KG1 (cell line): ENCODE measurements around the gene SERPINA10.
"Not testable (repeated sequence)": the region's sequence is repeated elsewhere in the genome, so short reads cannot be mapped to it uniquely, and the experiment has no call there.

ENCODE experiments used
- DNase-seq: peaks from one replicate; lab custom pipeline; 2025; lab: John Stamatoyannopoulos, UW

SERPINA10 gene

DNA sequence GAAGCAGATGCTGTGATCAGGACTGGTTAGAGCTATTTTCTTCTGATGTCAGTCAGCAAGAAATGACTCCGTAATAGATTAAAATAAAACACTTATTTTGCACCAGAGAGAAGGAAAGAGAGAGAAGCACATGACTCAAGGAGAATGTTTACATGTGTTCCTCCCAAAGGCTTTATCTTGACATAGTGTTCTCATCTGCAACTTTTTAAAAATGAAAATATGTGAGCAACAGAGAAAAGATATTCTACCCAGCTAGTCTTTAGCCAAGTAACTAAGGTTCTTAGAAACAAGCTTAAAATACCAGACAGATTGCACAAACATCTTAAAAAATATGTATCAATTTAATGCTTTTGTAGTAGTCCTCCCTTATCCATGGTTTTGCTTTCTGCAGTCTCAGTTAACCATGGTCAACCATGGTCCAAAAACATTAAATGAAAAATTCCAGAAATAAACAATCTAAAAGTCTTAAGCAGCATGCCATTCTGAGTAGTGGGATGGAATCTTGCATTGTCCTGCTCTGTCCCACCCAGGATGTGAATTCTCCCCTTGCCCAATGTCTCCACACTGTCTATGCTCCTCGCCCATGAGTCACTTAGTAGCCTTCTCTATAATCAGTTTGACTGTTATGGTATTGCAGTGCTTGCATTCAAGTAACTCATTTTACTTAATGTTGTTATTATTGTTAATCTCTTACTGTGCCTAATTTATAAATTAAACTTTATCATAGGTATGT is 9.9 kb downstream of the SERPINA10 start:
- no peak for DNase-seq

DNA sequence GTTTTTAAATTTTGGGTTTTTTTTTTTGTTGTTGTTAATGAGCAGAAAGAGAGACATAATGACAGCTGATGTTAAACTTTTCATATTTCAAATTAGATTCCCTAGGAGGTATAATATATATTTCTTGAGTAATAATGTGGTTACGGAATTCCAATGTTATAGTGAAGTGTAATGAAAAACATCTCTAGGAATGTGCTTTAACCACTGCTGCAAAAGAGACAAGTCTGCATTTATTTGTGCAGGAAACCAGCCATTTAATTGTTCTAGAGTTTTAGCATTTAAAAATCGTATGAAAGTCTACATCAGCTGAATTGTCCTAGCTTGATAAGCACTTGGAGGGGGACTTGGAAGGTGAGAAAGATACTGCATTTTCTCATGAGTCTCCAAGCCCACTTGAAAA is 14.3 kb downstream of the SERPINA10 start:
- no peak for DNase-seq

DNA sequence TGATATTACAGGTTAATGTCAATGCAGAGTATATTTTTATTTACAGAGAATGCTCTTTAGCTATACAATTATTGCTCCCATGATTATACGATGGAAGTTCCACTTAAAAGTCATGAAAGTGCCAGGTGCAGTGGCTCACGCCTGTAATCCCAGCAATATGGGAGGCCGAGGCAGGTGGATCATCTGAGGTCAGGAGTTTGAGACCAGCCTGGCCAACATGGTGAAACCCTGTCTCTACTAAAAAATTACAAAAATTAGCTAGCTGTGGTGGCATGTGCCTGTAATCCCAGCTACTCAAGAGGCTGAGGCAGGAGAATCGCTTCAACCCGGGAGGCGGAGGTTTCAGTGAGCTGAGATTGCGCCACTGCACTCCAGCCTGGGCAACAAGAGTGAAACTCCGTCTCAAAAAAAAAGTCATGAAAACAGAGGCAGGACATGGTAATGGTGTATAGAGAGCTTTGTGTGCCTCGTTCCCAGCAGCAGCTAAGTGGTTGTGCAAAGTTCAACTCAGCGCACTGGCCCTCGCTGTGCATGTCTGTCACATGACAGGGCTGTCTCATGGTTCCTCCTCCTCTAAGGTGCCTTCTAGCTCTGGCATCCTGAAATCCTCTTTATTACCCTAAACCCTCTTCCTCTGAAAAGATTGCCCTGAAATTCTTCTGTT is 16.0 kb downstream of the SERPINA10 start:
- not testable (repeated sequence) for DNase-seq

DNA sequence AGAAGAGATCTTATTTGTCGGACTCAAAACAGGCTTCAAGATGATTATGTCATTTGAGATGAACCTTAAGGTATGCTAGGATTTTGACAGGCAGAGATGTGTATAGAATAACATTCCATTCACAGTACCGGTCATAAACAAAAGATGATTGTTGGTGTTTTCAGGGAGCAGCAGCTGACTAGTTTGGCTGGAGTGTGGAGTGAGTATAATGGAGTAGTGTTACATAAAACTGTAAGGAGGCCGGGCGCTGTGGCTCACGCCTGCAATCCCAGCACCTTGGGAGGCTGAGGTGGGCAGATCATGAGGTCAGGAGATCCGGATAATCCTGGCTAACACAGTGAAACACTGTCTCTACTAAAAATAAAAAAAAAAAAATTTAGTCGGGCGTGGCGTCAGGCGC is 23.9 kb downstream of the SERPINA10 start:
- no peak for DNase-seq

DNA sequence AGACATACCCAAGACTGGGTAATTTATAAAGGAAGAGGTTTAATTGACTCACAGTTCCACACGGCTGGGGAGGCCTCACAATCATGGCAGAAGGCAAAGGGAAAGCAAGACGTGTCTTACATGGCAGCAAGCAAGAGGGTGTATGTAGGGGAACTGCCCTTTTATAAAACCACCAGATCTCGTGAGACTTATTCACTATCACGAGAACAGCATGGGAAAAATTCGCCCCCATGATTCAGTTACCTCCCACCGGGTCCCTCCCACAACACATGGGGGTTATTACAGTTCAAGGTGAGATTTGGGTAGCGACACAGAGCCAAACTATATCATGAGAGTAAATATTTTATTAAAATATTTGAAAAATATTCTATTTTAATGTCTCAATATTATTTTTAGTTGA is 24.5 kb downstream of the SERPINA10 start:
- DNase-seq = not testable (repeated sequence)

DNA sequence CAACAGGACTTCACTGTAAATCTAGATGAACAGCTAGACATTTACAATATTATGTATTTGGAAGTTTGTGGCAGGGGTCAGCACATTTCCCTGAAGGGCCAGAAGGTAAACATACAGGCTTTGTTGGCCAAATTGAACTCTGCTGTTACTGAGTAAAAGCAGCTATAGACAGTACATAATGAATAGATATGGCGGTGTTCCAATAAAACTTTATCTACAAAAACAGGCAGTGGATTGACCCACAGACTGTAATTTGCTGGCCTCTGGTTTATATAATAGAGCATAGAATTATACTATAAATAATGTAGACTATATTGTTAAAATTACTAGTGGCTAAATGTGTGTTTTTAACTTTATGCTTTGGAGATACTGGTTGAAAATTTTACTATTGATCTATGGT is 25.7 kb downstream of the SERPINA10 start:
- no peak for DNase-seq

DNA sequence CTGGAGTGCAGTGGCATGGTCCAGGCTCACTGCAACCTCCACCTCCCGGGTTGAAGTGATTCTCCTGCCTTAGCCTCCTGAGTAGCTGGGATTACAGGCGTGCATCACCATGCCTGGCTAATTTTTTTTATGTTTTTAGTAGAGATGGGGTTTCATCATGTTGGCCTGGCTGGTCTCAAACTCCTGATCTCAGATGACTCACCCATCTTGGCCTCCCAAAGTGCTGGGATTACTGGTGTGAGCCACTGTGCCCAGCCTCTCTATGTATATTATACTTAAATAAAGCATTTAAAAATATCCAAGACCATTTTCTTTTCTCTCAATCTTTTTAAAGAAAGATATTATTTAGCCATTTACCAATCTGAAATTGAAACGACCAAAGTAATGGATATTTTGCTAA is 28.9 kb downstream of the SERPINA10 start:
- not testable (repeated sequence) for DNase-seq

DNA sequence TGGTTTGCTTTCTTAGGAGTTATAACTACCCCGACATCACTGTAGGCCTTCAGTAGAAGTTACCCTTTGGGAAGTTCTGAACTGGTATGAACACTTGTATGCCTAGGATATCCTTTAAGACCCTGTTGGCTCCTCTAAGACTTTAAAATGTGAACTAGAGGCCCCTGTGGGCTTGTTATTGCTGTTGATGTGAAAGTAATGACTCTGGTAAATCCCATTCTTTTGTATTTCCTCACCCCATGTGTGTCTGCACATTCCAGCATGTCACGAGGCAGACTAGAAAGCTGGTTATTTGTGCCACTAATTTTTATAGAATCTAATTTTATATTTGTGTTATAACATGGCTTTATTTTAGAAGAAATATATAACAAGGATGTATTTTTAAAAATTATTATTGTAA is 48.9 kb downstream of the SERPINA10 start:
- DNase-seq = no peak

DNA sequence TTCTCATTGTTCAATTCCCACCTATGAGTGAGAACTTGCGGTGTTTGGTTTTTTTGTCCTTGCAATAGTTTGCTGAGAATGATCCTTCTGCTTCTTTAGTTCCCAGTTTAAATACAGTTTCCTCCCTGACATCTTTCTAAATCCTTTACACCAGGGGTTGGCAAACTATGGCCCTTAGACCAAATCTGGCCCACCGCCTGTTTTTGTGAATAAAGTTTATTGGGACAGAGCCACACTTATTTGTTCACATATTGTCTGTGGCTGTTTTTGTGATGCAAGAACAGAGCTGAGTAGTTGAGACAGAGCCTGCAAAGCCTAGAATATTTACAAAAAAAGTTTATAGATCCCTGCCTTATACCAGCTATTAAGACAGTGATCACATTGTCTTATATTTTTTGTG is 53.7 kb downstream of the SERPINA10 start:
- no peak for DNase-seq

DNA sequence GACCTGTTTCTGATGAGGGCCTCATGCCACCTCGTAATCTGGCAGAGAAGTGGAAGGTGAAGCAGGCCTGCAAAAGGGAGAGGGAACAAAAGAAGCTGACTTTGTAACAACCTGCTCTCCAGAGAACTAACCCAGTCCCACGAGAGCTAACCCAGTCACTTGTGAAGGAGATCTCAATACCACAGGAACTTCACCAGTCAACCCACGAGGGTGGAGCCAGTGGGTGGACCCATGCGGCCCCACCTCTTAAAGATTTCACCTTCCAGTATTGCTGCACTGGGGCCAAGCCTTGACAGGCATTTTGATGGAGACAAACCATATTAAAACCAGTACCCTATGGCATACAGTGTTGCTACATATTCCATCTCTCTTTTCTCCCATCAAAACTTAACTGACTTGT is 55.1 kb downstream of the SERPINA10 start:
- no peak for DNase-seq

DNA sequence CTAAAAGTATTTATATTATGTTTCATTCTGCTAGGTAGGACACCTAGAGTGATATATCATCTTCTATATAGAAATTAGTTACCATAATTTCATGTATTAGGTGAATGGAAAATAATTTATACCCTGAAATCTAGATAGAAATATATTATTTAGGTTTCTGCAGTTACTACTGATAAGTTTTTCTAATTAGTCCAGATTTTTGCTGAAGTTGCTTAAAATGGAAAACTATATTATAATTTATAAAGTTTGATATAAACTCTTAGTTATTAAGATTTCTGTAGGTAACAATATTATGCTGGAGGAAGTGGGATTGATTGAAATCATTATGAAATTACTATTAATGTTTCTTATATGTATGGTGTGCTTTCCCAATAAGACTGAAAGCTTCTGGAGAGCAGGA is 56.0 kb downstream of the SERPINA10 start:
- DNase-seq = no peak
